Heart left ventricle (tissue), 16 donors: ENCODE results near the gene ANKRD29. TPM values are rescaled to one million over a fixed set of nuclear protein-coding genes. Genes with fewer than 3 reads are reported as not detected.
A peak's percentile ranks its signal among the peaks of the same experiment; 100 is the strongest.

Source experiments
- ATAC-seq, 4 donors: fragments of 200-7000 bp; cut with Tn5 transposase; one replicate each; pipeline ENCODE4 v1.9.1; 2020 to 2022; ENCODE audit warnings: moderate library complexity in 4 of 4, mild to moderate bottlenecking in 3 of 4, moderate number of reproducible peaks in 1 of 4
- DNase-seq, 5 donors: peaks; one replicate each; pipeline ENCODE4 v3.0.0-alpha.2; 2020
- H3K27ac ChIP-seq, 12 donors: fragments of 200-600 bp; sonication (generic) in 4 of 12; one replicate each; pipeline versions ENCODE4 v1.5.0 to v1.8.0; 2016 to 2022; ENCODE audit warnings: mild to moderate bottlenecking in 2 of 12
- H3K27me3 ChIP-seq, 9 donors: fragments of 200-600 bp; sonication (generic) in 2 of 9; one replicate each; pipeline versions ENCODE4 v1.5.1 to v1.8.0; 2016 to 2022; ENCODE audit warnings: mild to moderate bottlenecking in 3 of 9
- H3K36me3 ChIP-seq, 9 donors: fragments of 200-600 bp; sonication (generic) in 2 of 9; one replicate each; pipeline versions ENCODE4 v1.5.0 to v1.8.0; 2018 to 2022; ENCODE audit warnings: mild to moderate bottlenecking in 2 of 9
- H3K4me1 ChIP-seq, 12 donors: fragments of 200-600 bp; sonication (generic) in 4 of 12; one replicate each; pipeline versions ENCODE4 v1.5.0 to v1.8.0; 2016 to 2022; ENCODE audit warnings: mild to moderate bottlenecking in 3 of 12
- H3K4me3 ChIP-seq, 12 donors: fragments of 200-600 bp; sonication (generic) in 4 of 12; one replicate each; pipeline versions ENCODE4 v1.5.0 to v1.8.0; 2017 to 2022; ENCODE audit warnings: mild to moderate bottlenecking in 9 of 12, moderate library complexity in 4 of 12
- H3K9me3 ChIP-seq, 12 donors: fragments of 200-600 bp; sonication (generic) in 4 of 12; one replicate each; pipeline versions ENCODE4 v1.5.0 to v1.8.0; 2016 to 2022; ENCODE audit warnings: mild to moderate bottlenecking in 1 of 12
- CTCF ChIP-seq, 12 donors: fragments of 200-600 bp; sonication (generic) in 4 of 12; IDR thresholded peaks; one replicate each; pipeline versions ENCODE4 v1.5.0 to v1.8.0; 2018 to 2022; ENCODE audit warnings: antibody characterized with exemption in 12 of 12, mild to moderate bottlenecking in 5 of 12
- POLR2A ChIP-seq, 2 donors: fragments of 450-650 bp; IDR thresholded peaks; one replicate each; pipeline ENCODE4 v1.6.1; 2017; ENCODE audit warnings: antibody characterized with exemption in 2 of 2, mild to moderate bottlenecking in 2 of 2, moderate library complexity in 2 of 2
- WGBS, 4 donors: extraction: QIAGEN DNeasy Blood & Tissue Kit in 2 of 4; methylation state at CpG; one replicate each; pipeline versions ENCODE4 v1.1.5 to v1.1.7; 2013 to 2018; 5-methylcytosine and 5-hydroxymethylcytosine counted together
- intact Hi-C, 10 donors: fragments of 100-400 bp; cut with DNase I; formaldehyde crosslinking; loops; one replicate each; pipeline versions ENCODE4 v1.11.1 to v1.14.2; 2022
- polyA plus RNA-seq, 2 donors: library from polyadenylated mRNA; stranded (reverse); fragments of 200-250 nt; gene quantifications; one replicate each; pipeline ENCODE4 v1.2.3, GENCODE V29; 2013
- total RNA-seq, 9 donors: library from RNA; depleted of rRNA in 2 of 9; stranded (reverse); fragments of >200 nt in 2 of 9; fragmentation: NEBNext Ultra II Directional in 3 of 9; extraction: Animal tissue kit (Norgen Biotek cat#: 25700) in 3 of 9; gene quantifications; one replicate each; pipeline versions ENCODE4 v1.1.0 to v1.2.4, GENCODE V29; 2016 to 2023
- donor health status: ischemic (EF 13 %, LVEDD 7.1; RV severe dilation, severe dysfunction).
- donor health status: healthy with polysubstance abuse.
- donor health status: DM: no; HTN: yes; CAD: no.
- donor health status: DM: no; HTN: no; CAD: no.
- donor health status: ischemic (EF 25% LVEDD 6.9; RV normal size, moderate dysfunction).
- donor health status: ischemic (EF 25% LVEDD 5.7; RV mildly dilated, moderate dysfunction).
- donor health status: healthy.
- donor health status: DM: yes; HTN: yes; CAD: no.
- donor health status: ischemic (EF 35%, LVEDD 5.7; RV mildly dilated, moderate dysfunction).
- donor health status: nonischemic (EF 11% LVEDD 7.7; RV severe dilation, severe dysfunction).
- donor health status: DM: yes; HTN: yes; CAD: no.
- donor health status: PGD.
- donor health status: ischemic (EF 29% LVEDD 5.4; RV normal size, mild dysfunction).
- donor health status: nonischemic (EF 23%, LVEDD 6.1; RV moderate dilation, normal function).

ANKRD29 gene
- total and polyA plus RNA-seq, 11 donors: 1.7 to 7.1 (median 4.9) TPM

GRCh38 chr18:23652232-23652631 is 10.5 kb downstream of the ANKRD29 start:
- DNase-seq (no peak), ATAC-seq (no peak)
- intact Hi-C loops: no loop called here
- H3K27ac ChIP-seq: no peak overlapping the region
- H3K9me3 ChIP-seq: no peaks in the 10 kb centered on the region
- H3K36me3 ChIP-seq: no peaks in the 10 kb centered on the region
- TF ChIP-seq CTCF (IDR thresholded peaks at IDR 0.05): no peak
- no peak for TF ChIP-seq POLR2A (IDR thresholded peaks at IDR 0.05)
- no peak overlapping the region for H3K4me3 ChIP-seq
- 73 to 80% (median 75%) methylated on average over 6 of the region's 6 CpGs for WGBS, 4 donors
- H3K27me3 ChIP-seq: no peaks in the 10 kb centered on the region
- H3K4me1 ChIP-seq: peaks cover 0 to 39% (median 10%) of the 10 kb centered on the region in 12 donors

- TF ChIP-seq POLR2A (IDR thresholded peaks at IDR 0.05) (no peak), CTCF (IDR thresholded peaks at IDR 0.05) (no peak)
- H3K4me3 ChIP-seq: no peak overlapping the region
- H3K9me3 ChIP-seq: no peaks in the 10 kb centered on the region
- ATAC-seq (peak in 1 of 4 donors; percentile 53), DNase-seq (no peak)
- 70 to 79% (median 74%) methylated on average over 6 of the region's 6 CpGs for WGBS, 4 donors
- peaks cover 0 to 39% (median 10%) of the 10 kb centered on the region in 12 donors for H3K4me1 ChIP-seq
- H3K27ac ChIP-seq: peak overlapping the region in 3 of 12 donors; percentile 1 to 69 (median 27)
- intact Hi-C loops: no loop called here
- no peaks in the 10 kb centered on the region for H3K36me3 ChIP-seq
- no peaks in the 10 kb centered on the region for H3K27me3 ChIP-seq
Observed at GRCh38 chr18:23650968-23651927, 11.5 kb downstream of the ANKRD29 start.

- peaks cover 0 to 17% (median 0%) of the 10 kb centered on the region in 9 donors for H3K36me3 ChIP-seq
- H3K27me3 ChIP-seq: no peaks in the 10 kb centered on the region
- H3K27ac ChIP-seq: peak overlapping the region in 11 of 12 donors; percentile 17 to 69 (median 56)
- TF ChIP-seq POLR2A (IDR thresholded peaks at IDR 0.05) (no peak), CTCF (IDR thresholded peaks at IDR 0.05) (no peak)
- ATAC-seq (peak in 1 of 4 donors; percentile 66), DNase-seq (no peak)
- intact Hi-C loops: no loop called here
- no peaks in the 10 kb centered on the region for H3K9me3 ChIP-seq
- 47 to 68% (median 61%) methylated on average over 8 of the region's 8 CpGs for WGBS, 4 donors
- H3K4me3 ChIP-seq: no peak overlapping the region
- H3K4me1 ChIP-seq: peaks cover 0 to 39% (median 10%) of the 10 kb centered on the region in 12 donors
Observed at GRCh38 chr18:23648940-23649607, 13.6 kb downstream of the ANKRD29 start.

GRCh38 chr18:23648456-23648855 is 14.3 kb downstream of the ANKRD29 start:
- H3K4me3 ChIP-seq: no peak overlapping the region
- intact Hi-C loops: no loop called here
- H3K36me3 ChIP-seq: peaks cover 0 to 23% (median 0%) of the 10 kb centered on the region in 9 donors
- DNase-seq (no peak), ATAC-seq (no peak)
- no peaks in the 10 kb centered on the region for H3K27me3 ChIP-seq
- peaks cover 0 to 39% (median 10%) of the 10 kb centered on the region in 12 donors for H3K4me1 ChIP-seq
- WGBS, 4 donors: 59 to 74% (median 69%) methylated on average over 3 of the region's 3 CpGs
- H3K9me3 ChIP-seq: no peaks in the 10 kb centered on the region
- peak overlapping the region in 10 of 12 donors; percentile 4 to 69 (median 40) for H3K27ac ChIP-seq
- no peak for TF ChIP-seq POLR2A (IDR thresholded peaks at IDR 0.05)
- TF ChIP-seq CTCF (IDR thresholded peaks at IDR 0.05): no peak
